IMR-90 (cell line): Measurements from ENCODE around the gene SUGCT. TPM values are rescaled to one million over a fixed set of nuclear protein-coding genes. Genes with fewer than 3 reads are reported as not detected.

Source experiments
- ATAC-seq: fragments of 200-7000 bp; cut with Tn5 transposase; 2 replicates; pipeline ENCODE4 v1.9.1; 2020; ENCODE audit warnings: low read depth, mild to moderate bottlenecking, moderate library complexity
- BruUV-seq: library from RNA; stranded (reverse); fragments of 400-500 nt; replicated peaks from 2 replicates; lab custom pipeline; 2021; lab: Mats Ljungman, UMichigan
- CTCF ChIA-PET: fragments of 300-600 bp; formaldehyde crosslinking; extraction: SDS; loops from one replicate; lab custom pipeline; 2021; ENCODE audit warnings: antibody characterized with exemption; lab: Yijun Ruan, JAX
- POLR2A ChIA-PET: fragments of 300-600 bp; sonication (Branson Sonifier 250); formaldehyde crosslinking; loops from one replicate; lab custom pipeline; 2022; ENCODE audit warnings: antibody characterized with exemption; ENCODE audit not compliant: unreplicated experiment; lab: Charles Lee
- DNase-seq: peaks from one replicate; pipeline ENCODE4 v3.0.0; 2013
- H2AFZ ChIP-seq: replicated peaks from 2 replicates; pipeline ENCODE3; 2013; ENCODE audit warnings: low read length, mild to moderate bottlenecking; ENCODE audit not compliant: poor library complexity
- H2AK5ac ChIP-seq: 2 replicates; pipeline ENCODE4 v1.6.1; 2013; ENCODE audit warnings: low read depth, low read length, inconsistent platforms
- H2AK9ac ChIP-seq: replicated peaks from 2 replicates; pipeline ENCODE3; 2013; ENCODE audit warnings: mild to moderate bottlenecking, low read depth, low read length, moderate library complexity; ENCODE audit not compliant: poor library complexity
- H2BK120ac ChIP-seq: 2 replicates; pipeline ENCODE4 v1.6.1; 2013; ENCODE audit warnings: low read depth, low read length, inconsistent platforms
- H2BK15ac ChIP-seq: 3 replicates; pipeline ENCODE4 v1.6.1; 2013; ENCODE audit warnings: low read depth, low read length, inconsistent platforms
- H2BK20ac ChIP-seq: 2 replicates; pipeline ENCODE4 v1.6.1; 2013; ENCODE audit warnings: low read depth, mild to moderate bottlenecking, inconsistent platforms, low read length, moderate library complexity
- H2BK5ac ChIP-seq: 2 replicates; pipeline ENCODE4 v1.6.1; 2013; ENCODE audit warnings: mild to moderate bottlenecking, low read depth, low read length, inconsistent platforms; ENCODE audit not compliant: poor library complexity, severe bottlenecking
- H3K14ac ChIP-seq: replicated peaks from 2 replicates; pipeline ENCODE4 v1.6.1; 2013; ENCODE audit warnings: low read depth, low read length, inconsistent platforms
- H3K18ac ChIP-seq: 2 replicates; pipeline ENCODE4 v1.6.1; 2013; ENCODE audit warnings: low read depth, low read length, control low read depth
- H3K23ac ChIP-seq: 2 replicates; pipeline ENCODE4 v1.6.1; 2013; ENCODE audit warnings: low read depth, low read length, inconsistent platforms
- H3K27ac ChIP-seq: 2 replicates; pipeline ENCODE4 v1.5.1; 2013; ENCODE audit warnings: mild to moderate bottlenecking, control low read depth, low read length; ENCODE audit not compliant: insufficient read depth
- H3K27me3 ChIP-seq: 2 replicates; pipeline ENCODE4 v1.6.1; 2013; ENCODE audit warnings: low read length; ENCODE audit not compliant: control insufficient read depth, insufficient read depth
- H3K36me3 ChIP-seq: 2 replicates; pipeline ENCODE4 v1.6.1; 2013; ENCODE audit warnings: low read length, mixed read lengths; ENCODE audit not compliant: control insufficient read depth, insufficient read depth
- H3K4ac ChIP-seq: 2 replicates; pipeline ENCODE4 v1.6.1; 2013; ENCODE audit warnings: low read depth, low read length, inconsistent platforms
- H3K4me1 ChIP-seq: 2 replicates; pipeline ENCODE4 v1.6.1; 2013; ENCODE audit warnings: low read length, mixed read lengths; ENCODE audit not compliant: control insufficient read depth, insufficient read depth
- H3K4me2 ChIP-seq: 2 replicates; pipeline ENCODE4 v1.6.1; 2013; ENCODE audit warnings: low read depth, mild to moderate bottlenecking, control low read depth, low read length, moderate library complexity
- H3K4me3 ChIP-seq: 2 replicates; pipeline ENCODE4 v1.5.1; 2013; ENCODE audit warnings: low read depth, mild to moderate bottlenecking, control low read depth, low read length, moderate library complexity; ENCODE audit not compliant: insufficient read depth
- H3K56ac ChIP-seq: 2 replicates; pipeline ENCODE4 v1.6.1; 2013; ENCODE audit warnings: low read length, inconsistent platforms; ENCODE audit not compliant: insufficient read depth; ENCODE audit errors: extremely low read depth
- H3K79me1 ChIP-seq, 2 experiments: 2 replicates each; pipeline ENCODE4 v1.6.1; 2013; ENCODE audit warnings: low read length in 2 of 2, inconsistent platforms in 1 of 2, low read depth in 1 of 2
- H3K9ac ChIP-seq: 2 replicates; pipeline ENCODE4 v1.6.1; 2013; ENCODE audit warnings: low read depth, low read length, control low read depth
- H3K9me1 ChIP-seq: 2 replicates; pipeline ENCODE4 v1.6.1; 2013; ENCODE audit warnings: low read length, inconsistent platforms; ENCODE audit not compliant: insufficient read depth
- H3K9me3 ChIP-seq: 2 replicates; pipeline ENCODE4 v1.6.1; 2013; ENCODE audit warnings: low read length; ENCODE audit not compliant: control insufficient read depth, insufficient read depth
- H4K20me1 ChIP-seq: 2 replicates; pipeline ENCODE4 v1.6.1; 2013; ENCODE audit warnings: low read length, inconsistent platforms; ENCODE audit not compliant: insufficient read depth
- H4K5ac ChIP-seq: 2 replicates; pipeline ENCODE4 v1.6.1; 2013; ENCODE audit warnings: mild to moderate bottlenecking, low read depth, low read length, control low read depth
- H4K8ac ChIP-seq, 2 experiments: 2 replicates each; pipeline ENCODE4 v1.6.1; 2013; ENCODE audit warnings: low read depth in 2 of 2, low read length in 2 of 2, control low read depth in 1 of 2, inconsistent platforms in 1 of 2
- H4K91ac ChIP-seq: 2 replicates; pipeline ENCODE4 v1.6.1; 2013; ENCODE audit warnings: low read depth, low read length, inconsistent platforms; ENCODE audit not compliant: insufficient read depth
- MAFK ChIP-seq: IDR thresholded peaks from 2 replicates; pipeline ENCODE4 v1.6.1; 2012; ENCODE audit warnings: low read depth, low read length, improper control_type of control experiment
- MAZ ChIP-seq: IDR thresholded peaks from 2 replicates; pipeline ENCODE4 v1.6.1; 2012; ENCODE audit warnings: low read depth, mild to moderate bottlenecking, low read length, improper control_type of control experiment, moderate library complexity, borderline replicate concordance
- POLR2A ChIP-seq: IDR thresholded peaks from 2 replicates; pipeline ENCODE4 v1.6.1; 2012; ENCODE audit warnings: mild to moderate bottlenecking, low read depth, low read length
- RFX5 ChIP-seq: IDR thresholded peaks from 2 replicates; pipeline ENCODE4 v1.8.0; 2012; ENCODE audit warnings: low read depth, mild to moderate bottlenecking, low read length, moderate library complexity
- USF2 ChIP-seq: fragments of 150-350 bp; IDR thresholded peaks from 2 replicates; pipeline ENCODE4 v1.6.1; 2017; ENCODE audit warnings: mild to moderate bottlenecking, antibody characterized with exemption, low read length, low read depth
- WGBS, 2 experiments: methylation state at CpG; one replicate each; pipeline versions ENCODE4 v1.1.5 to v1.1.7; 2013; ENCODE audit warnings: missing lambda C conversion rate in 2 of 2; ENCODE audit not compliant: insufficient read length in 1 of 2; ENCODE audit errors: extremely low coverage in 2 of 2; 5-methylcytosine and 5-hydroxymethylcytosine counted together
- dilution Hi-C: fragments of 300-500 bp; cut with HindIII; formaldehyde crosslinking; loops from one replicate; pipeline ENCODE4 v1.14.3; 2018; ENCODE audit warnings: low sequenced_read_pairs; ENCODE audit not compliant: unreplicated experiment
- in situ Hi-C: fragments of 300-500 bp; cut with MboI; formaldehyde crosslinking; loops from 3 replicates; pipeline ENCODE4 v1.14.3; 2019; ENCODE audit warnings: low sequenced_read_pairs, inconsistent platforms, mixed read lengths
- intact Hi-C: fragments of 100-400 bp; cut with micrococcal nuclease; formaldehyde crosslinking; loops from 2 replicates; pipeline ENCODE4 v1.10.0; 2022
- polyA plus RNA-seq, 3 experiments: library from polyadenylated mRNA; depleted of rRNA; stranded (reverse); fragments of >200 nt; gene quantifications; 2 replicates each; pipeline ENCODE4 v1.2.3, GENCODE V29; 2012; ENCODE audit warnings: low replicate concordance in 1 of 3
- total RNA-seq: library from RNA; depleted of rRNA; stranded (reverse); fragments of >200 nt; gene quantifications from 2 replicates; pipeline ENCODE4 v1.2.3, GENCODE V29; 2012

The SUGCT gene
- total and polyA plus RNA-seq, 2 of the 4 experiments (the other 2 are of a cell fraction) = 5.9 to 8.3 TPM

DNA sequence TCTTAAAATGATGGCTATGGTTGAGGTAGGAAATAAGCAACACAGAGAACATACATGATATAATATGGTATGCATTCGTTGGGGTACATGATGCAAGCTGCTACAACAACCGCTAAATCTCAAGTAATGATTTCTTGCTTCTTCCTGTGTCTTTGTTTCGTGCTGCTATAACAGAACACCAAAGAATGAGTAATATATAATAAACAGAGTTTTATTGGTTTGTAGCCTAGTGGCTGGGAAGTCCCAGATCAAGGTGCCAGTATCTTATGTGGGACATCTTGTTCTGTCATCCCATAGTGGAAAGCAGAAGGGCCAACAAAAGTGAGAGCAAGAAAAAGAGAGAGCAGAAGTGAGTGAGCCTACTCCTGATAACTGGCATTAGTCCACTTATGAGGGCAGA lies 689.7 kb downstream of the SUGCT start:
- Histone ChIP-seq H3K9ac (no peak overlapping the region), H2BK5ac (no peak overlapping the region), H3K4me1 (peaks cover 16% of the 10 kb centered on the region), H2BK20ac (peak overlapping the region; percentile 83), H2AK5ac (peak overlapping the region; percentile 51; the same call in 1 of the 2 replicates), H4K20me1 (no peaks in the 10 kb centered on the region), H3K18ac (peak overlapping the region; percentile 73; the same call in 1 of the 2 replicates), H3K4me2 (no peak overlapping the region), H3K56ac (no peak overlapping the region), H3K9me1 (peaks cover 12% of the 10 kb centered on the region), H2BK120ac (peak overlapping the region; percentile 81), H3K79me1 (peaks cover 0 to 12% of the 10 kb centered on the region in 2 experiments; a peak in 2 of 4 replicates), H3K14ac (peak overlapping the region; percentile 76), H3K36me3 (no peaks in the 10 kb centered on the region), H3K27ac (no peak overlapping the region), H2AFZ (no peak overlapping the region), H3K4ac (peak overlapping the region; percentile 58; the same call in 1 of the 2 replicates), H3K27me3 (no peaks in the 10 kb centered on the region), H3K23ac (peak overlapping the region; percentile 43; the same call in 1 of the 2 replicates), H3K4me3 (no peak overlapping the region), H2BK15ac (peak overlapping the region; percentile 76; the same call in 2 of the 3 replicates), H4K5ac (peak overlapping the region; percentile 34; the same call in 1 of the 2 replicates), H4K8ac (peak overlapping the region in 1 of 2 experiments; percentile 57; a peak in 1 of 4 replicates), H3K9me3 (no peaks in the 10 kb centered on the region), H2AK9ac (no peak overlapping the region), H4K91ac (peak overlapping the region; percentile 22; the same call in 1 of the 2 replicates)
- TF ChIP-seq MAFK = no peak
- TF ChIP-seq RFX5 = no peak
- no peak for TF ChIP-seq USF2
- TF ChIP-seq POLR2A = no peak
- TF ChIP-seq MAZ = no peak
- POLR2A ChIA-PET = no interaction called here
- BruUV-seq = no TSS peak
- in situ Hi-C loops (no loop called here), intact Hi-C loops (no loop called here), dilution Hi-C loops (no loop called here)
- CTCF ChIA-PET = no interaction called here
- ATAC-seq (no peak), DNase-seq (peak; percentile 11)
- WGBS, 2 experiments = no CpG with 5 or more reads among the region's 3 CpGs
